Astrocyte (in vitro differentiated cells and primary cell): ENCODE measurements around the gene CLDN22. TPM values are rescaled to one million over a fixed set of nuclear protein-coding genes. Genes with fewer than 3 reads are reported as not detected.

Experiments
- DNase-seq: peaks from one replicate; pipeline ENCODE4 v3.0.0-alpha.2; 2010; ENCODE audit warnings: low read depth
- FAIRE-seq: peaks from 2 replicates; lab custom pipeline; 2011; peaks lifted over from hg19 to GRCh38; lab: Jason Lieb, UNC
- H2AFZ ChIP-seq: 2 replicates; pipeline ENCODE4 v1.6.0; 2012; ENCODE audit warnings: low read depth, low read length, inconsistent platforms
- H3K27ac ChIP-seq: 2 replicates; pipeline ENCODE4 v1.5.1; 2011; ENCODE audit warnings: low read depth, low read length, inconsistent platforms
- H3K27me3 ChIP-seq: 2 replicates; pipeline ENCODE4 v1.6.0; 2011; ENCODE audit warnings: low read length, inconsistent platforms; ENCODE audit not compliant: insufficient read depth
- H3K36me3 ChIP-seq: 2 replicates; pipeline ENCODE4 v1.5.1; 2011; ENCODE audit warnings: low read length, inconsistent platforms; ENCODE audit not compliant: insufficient read depth
- H3K4me1 ChIP-seq: 2 replicates; pipeline ENCODE4 v1.5.1; 2011; ENCODE audit warnings: low read length, inconsistent platforms; ENCODE audit not compliant: insufficient read depth
- H3K4me2 ChIP-seq: 2 replicates; pipeline ENCODE4 v1.6.0; 2012; ENCODE audit warnings: low read length, inconsistent platforms
- H3K4me3 ChIP-seq: 2 replicates; pipeline ENCODE4 v1.5.1; 2011; ENCODE audit warnings: low read depth, mild to moderate bottlenecking, low read length, inconsistent platforms; ENCODE audit not compliant: insufficient read depth
- H3K79me2 ChIP-seq: 2 replicates; pipeline ENCODE4 v1.6.0; 2012; ENCODE audit warnings: mild to moderate bottlenecking, low read length, inconsistent platforms; ENCODE audit not compliant: insufficient read depth
- H3K9ac ChIP-seq: 2 replicates; pipeline ENCODE4 v1.6.0; 2012; ENCODE audit warnings: mild to moderate bottlenecking, low read length, inconsistent platforms
- H3K9me3 ChIP-seq: 2 replicates; pipeline ENCODE4 v1.5.1; 2012; ENCODE audit warnings: low read depth, mild to moderate bottlenecking, low read length, inconsistent platforms; ENCODE audit not compliant: insufficient read depth
- H4K20me1 ChIP-seq: 2 replicates; pipeline ENCODE4 v1.6.0; 2012; ENCODE audit warnings: low read length, inconsistent platforms; ENCODE audit not compliant: insufficient read depth
- H3K27ac Mint-ChIP-seq: one replicate; pipeline ENCODE4 v1.8.0; 2021; ENCODE audit warnings: mild to moderate bottlenecking, mixed read lengths; ENCODE audit not compliant: unreplicated experiment
- H3K27me3 Mint-ChIP-seq: one replicate; pipeline ENCODE4 v1.8.0; 2021; ENCODE audit warnings: low read depth, mixed read lengths; ENCODE audit not compliant: unreplicated experiment
- H3K36me3 Mint-ChIP-seq: one replicate; pipeline ENCODE4 v1.8.0; 2021; ENCODE audit warnings: low read depth, mixed read lengths; ENCODE audit not compliant: unreplicated experiment
- H3K4me1 Mint-ChIP-seq: one replicate; pipeline ENCODE4 v1.8.0; 2021; ENCODE audit warnings: low read depth, mixed read lengths; ENCODE audit not compliant: unreplicated experiment
- H3K4me3 Mint-ChIP-seq: one replicate; pipeline ENCODE4 v1.8.0; 2021; ENCODE audit warnings: mild to moderate bottlenecking, moderate library complexity, mixed read lengths; ENCODE audit not compliant: unreplicated experiment
- H3K9me3 Mint-ChIP-seq: one replicate; pipeline ENCODE4 v1.8.0; 2021; ENCODE audit warnings: mild to moderate bottlenecking, mixed read lengths; ENCODE audit not compliant: unreplicated experiment
- EZH2 ChIP-seq: IDR thresholded peaks from 2 replicates; pipeline ENCODE4 v1.6.1; 2012; ENCODE audit warnings: mild to moderate bottlenecking, low read length, inconsistent platforms; ENCODE audit not compliant: insufficient read depth
- total RNA-seq: library from RNA; stranded (reverse); gene quantifications from 2 replicates; pipeline ENCODE4 v1.2.1, GENCODE V29; 2021
- TF ChIP-seq, protein P1 (sequence below): IDR thresholded peaks from 2 replicates; pipeline ENCODE4 v1.5.1; 2011; ENCODE audit warnings: low read depth, mild to moderate bottlenecking, inconsistent platforms, low read length, moderate library complexity; ENCODE audit not compliant: insufficient read depth

CLDN22 gene
- total RNA-seq, 1 donor from 2014 or later: not detected

DNA sequence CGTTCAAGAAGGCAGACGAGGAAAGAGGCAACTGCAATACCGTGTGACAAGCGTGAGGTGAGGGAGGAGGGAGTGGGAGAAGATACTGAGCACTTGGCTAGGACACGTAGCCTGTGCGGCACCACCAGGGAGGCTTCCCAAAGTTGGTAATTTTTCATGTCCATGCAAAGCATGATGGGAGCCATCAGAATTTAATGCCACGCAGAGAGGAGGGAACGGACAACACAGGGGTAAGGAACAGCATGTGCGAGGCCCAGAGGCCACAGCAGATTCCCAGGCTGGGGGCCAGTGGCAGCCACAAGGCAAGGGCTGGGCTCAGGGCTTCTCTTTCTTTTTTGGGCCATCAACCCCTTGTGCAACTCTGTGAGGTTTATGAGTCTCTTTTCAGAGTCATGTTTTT is 13.1 kb upstream of the CLDN22 start:
- H3K4me1 Mint-ChIP-seq: peaks cover 34% of the 10 kb centered on the region
- TF ChIP-seq EZH2: no peak
- TF ChIP-seq, protein P1, sequence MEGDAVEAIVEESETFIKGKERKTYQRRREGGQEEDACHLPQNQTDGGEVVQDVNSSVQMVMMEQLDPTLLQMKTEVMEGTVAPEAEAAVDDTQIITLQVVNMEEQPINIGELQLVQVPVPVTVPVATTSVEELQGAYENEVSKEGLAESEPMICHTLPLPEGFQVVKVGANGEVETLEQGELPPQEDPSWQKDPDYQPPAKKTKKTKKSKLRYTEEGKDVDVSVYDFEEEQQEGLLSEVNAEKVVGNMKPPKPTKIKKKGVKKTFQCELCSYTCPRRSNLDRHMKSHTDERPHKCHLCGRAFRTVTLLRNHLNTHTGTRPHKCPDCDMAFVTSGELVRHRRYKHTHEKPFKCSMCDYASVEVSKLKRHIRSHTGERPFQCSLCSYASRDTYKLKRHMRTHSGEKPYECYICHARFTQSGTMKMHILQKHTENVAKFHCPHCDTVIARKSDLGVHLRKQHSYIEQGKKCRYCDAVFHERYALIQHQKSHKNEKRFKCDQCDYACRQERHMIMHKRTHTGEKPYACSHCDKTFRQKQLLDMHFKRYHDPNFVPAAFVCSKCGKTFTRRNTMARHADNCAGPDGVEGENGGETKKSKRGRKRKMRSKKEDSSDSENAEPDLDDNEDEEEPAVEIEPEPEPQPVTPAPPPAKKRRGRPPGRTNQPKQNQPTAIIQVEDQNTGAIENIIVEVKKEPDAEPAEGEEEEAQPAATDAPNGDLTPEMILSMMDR: no peak
- H3K36me3 Mint-ChIP-seq: peaks cover 2% of the 10 kb centered on the region
- H3K79me2 ChIP-seq: no peaks in the 10 kb centered on the region
- no peak overlapping the region for H3K9ac ChIP-seq
- no peak overlapping the region for H3K4me3 ChIP-seq
- no peak overlapping the region for H3K4me3 Mint-ChIP-seq
- H3K27ac ChIP-seq: no peak overlapping the region
- no peaks in the 10 kb centered on the region for H4K20me1 ChIP-seq
- peaks cover 4% of the 10 kb centered on the region for H3K27me3 Mint-ChIP-seq
- no peak overlapping the region for H3K4me2 ChIP-seq
- peaks cover 2% of the 10 kb centered on the region for H3K9me3 Mint-ChIP-seq
- no peak overlapping the region for H3K27ac Mint-ChIP-seq
- no peaks in the 10 kb centered on the region for H3K9me3 ChIP-seq
- DNase-seq (no peak), FAIRE-seq (no peak)
- H3K36me3 ChIP-seq: no peaks in the 10 kb centered on the region
- peaks cover 19% of the 10 kb centered on the region for H3K4me1 ChIP-seq
- no peaks in the 10 kb centered on the region for H3K27me3 ChIP-seq
- no peak overlapping the region for H2AFZ ChIP-seq

DNA sequence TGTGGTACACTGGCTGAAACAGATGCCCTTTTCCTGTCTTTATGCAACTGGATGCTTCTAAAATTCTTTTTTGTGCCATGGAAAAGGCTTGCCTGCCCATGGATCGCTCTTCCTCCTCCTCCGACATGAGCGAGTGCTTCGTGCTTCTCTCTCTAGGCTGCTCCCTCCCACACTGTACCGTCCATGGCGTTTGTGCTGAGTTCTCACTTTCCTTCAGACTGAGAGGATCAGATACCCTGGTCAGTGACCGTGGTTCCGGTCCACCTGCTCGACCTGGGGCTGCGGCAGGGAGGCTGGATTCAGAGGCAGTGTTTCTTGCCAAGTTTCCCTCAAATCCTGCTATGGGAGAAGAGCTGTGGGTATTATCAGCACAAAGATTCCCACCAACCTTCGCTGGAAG is 12.4 kb upstream of the CLDN22 start:
- Histone ChIP-seq H3K27ac (no peak overlapping the region), H2AFZ (no peak overlapping the region), H3K9me3 (no peaks in the 10 kb centered on the region), H3K79me2 (no peaks in the 10 kb centered on the region), H3K27me3 (no peaks in the 10 kb centered on the region), H3K36me3 (no peaks in the 10 kb centered on the region), H3K4me3 (no peak overlapping the region), H3K4me2 (no peak overlapping the region), H3K9ac (no peak overlapping the region), H4K20me1 (no peaks in the 10 kb centered on the region), H3K4me1 (peaks cover 18% of the 10 kb centered on the region)
- no peak overlapping the region for H3K4me3 Mint-ChIP-seq
- no peak for TF ChIP-seq EZH2
- TF ChIP-seq, protein P1: no peak
- FAIRE-seq (no peak), DNase-seq (no peak)
- H3K27me3 Mint-ChIP-seq: peaks cover 4% of the 10 kb centered on the region
- H3K4me1 Mint-ChIP-seq: peaks cover 36% of the 10 kb centered on the region
- peaks cover 2% of the 10 kb centered on the region for H3K36me3 Mint-ChIP-seq
- H3K9me3 Mint-ChIP-seq: peaks cover 2% of the 10 kb centered on the region
- no peak overlapping the region for H3K27ac Mint-ChIP-seq

DNA sequence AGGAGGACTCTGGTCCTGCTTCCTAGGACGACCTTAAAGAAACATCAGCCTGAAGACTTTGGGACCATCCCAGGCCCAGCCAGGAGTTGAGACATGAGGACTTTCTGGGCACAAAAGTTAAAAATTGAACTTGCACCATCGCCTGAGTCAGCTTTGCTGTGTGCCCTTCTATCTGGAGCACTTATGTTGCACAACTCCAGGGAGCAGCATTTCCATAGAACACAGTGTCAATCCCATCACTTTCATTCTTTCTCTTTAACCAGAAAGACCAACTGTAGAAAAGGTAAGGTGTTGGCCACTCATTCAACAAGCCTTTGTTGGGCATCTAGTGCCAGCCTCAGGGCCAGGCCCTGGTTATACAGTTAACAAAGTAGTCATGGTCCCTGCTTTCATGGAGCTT is 10.8 kb upstream of the CLDN22 start:
- TF ChIP-seq EZH2: no peak
- TF ChIP-seq, protein P1: no peak
- H2AFZ ChIP-seq: no peak overlapping the region
- no peak overlapping the region for H3K4me2 ChIP-seq
- peaks cover 16% of the 10 kb centered on the region for H3K4me1 ChIP-seq
- no peaks in the 10 kb centered on the region for H3K36me3 ChIP-seq
- H4K20me1 ChIP-seq: no peaks in the 10 kb centered on the region
- H3K4me3 ChIP-seq: no peak overlapping the region
- H3K9me3 ChIP-seq: peaks cover 8% of the 10 kb centered on the region
- peaks cover 29% of the 10 kb centered on the region for H3K4me1 Mint-ChIP-seq
- H3K4me3 Mint-ChIP-seq: no peak overlapping the region
- no peak for FAIRE-seq
- H3K36me3 Mint-ChIP-seq: peaks cover 2% of the 10 kb centered on the region
- no peaks in the 10 kb centered on the region for H3K27me3 ChIP-seq
- H3K9ac ChIP-seq: no peak overlapping the region
- H3K27ac ChIP-seq: no peak overlapping the region
- H3K27me3 Mint-ChIP-seq: peaks cover 4% of the 10 kb centered on the region
- H3K9me3 Mint-ChIP-seq: peaks cover 12% of the 10 kb centered on the region
- H3K27ac Mint-ChIP-seq: no peak overlapping the region
- H3K79me2 ChIP-seq: no peaks in the 10 kb centered on the region
- DNase-seq: no peak
